Lung microvascular endothelial cell (primary cell): ENCODE data around the gene CD28. TPM values are rescaled to one million over a fixed set of nuclear protein-coding genes. Genes with fewer than 3 reads are reported as not detected.

Experiments used
- DNase-seq, 2 donors: peaks; one replicate each; pipeline versions ENCODE4 v3.0.0 to v3.0.0-alpha.2; 2010; ENCODE audit warnings: low read depth in 2 of 2
- total RNA-seq: library from RNA; depleted of rRNA; stranded (reverse); fragments of >200 nt; gene quantifications from 2 replicates; pipeline ENCODE4 v1.2.1, GENCODE V29; 2014

Gene CD28
- total RNA-seq, 1 donor from 2014 or later: 0.20 TPM

DNA sequence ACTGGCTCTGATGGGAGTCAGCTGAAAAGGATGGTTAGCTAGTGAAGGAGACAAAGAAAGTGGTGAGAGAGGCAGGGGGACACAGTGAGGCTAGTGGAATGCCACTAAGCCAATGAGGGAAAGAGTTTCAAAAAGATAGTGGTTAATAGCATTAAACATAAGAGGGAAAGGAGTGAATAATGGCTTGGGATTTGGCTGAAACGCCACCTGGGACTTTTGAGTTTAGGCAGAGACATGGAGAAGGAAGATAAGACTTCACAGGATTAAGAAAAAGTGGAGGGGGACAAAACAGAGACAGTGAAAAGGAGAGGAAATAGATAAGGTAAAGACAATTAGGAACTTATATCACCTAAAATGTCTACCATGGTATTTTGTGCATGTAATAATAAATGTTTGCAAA, 6.9 kb downstream of the CD28 start:
- DNase-seq: no peak

DNA sequence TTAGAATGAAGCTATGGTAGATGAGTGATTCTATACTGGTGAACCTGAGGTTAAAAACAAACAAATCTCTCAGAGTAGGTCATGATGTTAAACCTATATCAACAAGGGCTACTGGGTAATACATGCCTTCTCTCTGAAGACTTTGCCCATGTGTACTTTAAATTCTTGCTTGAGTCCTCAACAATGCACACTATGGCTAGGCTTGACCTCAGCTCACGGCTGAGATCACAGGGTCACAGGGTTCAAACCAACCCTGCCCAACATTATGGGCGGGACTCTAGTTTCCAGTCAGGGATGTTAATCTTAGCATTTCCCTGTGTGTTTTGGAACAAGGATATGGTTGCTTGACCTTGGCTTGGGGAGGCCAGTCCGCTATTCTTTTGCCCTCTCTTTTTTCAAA, 7.7 kb downstream of the CD28 start:
- peak; percentile 7 to 9 for DNase-seq

DNA sequence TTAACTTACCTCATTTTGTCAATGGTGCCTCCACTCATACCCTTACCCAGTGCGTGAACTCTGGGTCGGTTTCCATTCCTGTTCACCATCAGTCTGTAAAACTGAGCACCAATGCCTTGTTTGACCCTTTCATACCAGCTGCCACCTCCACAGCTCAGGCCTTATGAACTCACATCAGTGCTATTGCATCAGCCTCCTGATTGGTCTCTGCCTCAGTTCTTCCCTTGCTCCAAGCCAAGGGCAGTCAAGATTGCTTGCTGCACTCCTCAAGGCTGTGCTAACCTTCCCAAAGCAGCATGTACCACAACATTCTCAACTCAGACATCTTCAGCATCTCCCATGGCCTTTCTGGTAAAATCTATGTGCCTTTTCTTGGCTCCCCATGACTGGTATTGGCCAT, 9.3 kb downstream of the CD28 start:
- no peak for DNase-seq

DNA sequence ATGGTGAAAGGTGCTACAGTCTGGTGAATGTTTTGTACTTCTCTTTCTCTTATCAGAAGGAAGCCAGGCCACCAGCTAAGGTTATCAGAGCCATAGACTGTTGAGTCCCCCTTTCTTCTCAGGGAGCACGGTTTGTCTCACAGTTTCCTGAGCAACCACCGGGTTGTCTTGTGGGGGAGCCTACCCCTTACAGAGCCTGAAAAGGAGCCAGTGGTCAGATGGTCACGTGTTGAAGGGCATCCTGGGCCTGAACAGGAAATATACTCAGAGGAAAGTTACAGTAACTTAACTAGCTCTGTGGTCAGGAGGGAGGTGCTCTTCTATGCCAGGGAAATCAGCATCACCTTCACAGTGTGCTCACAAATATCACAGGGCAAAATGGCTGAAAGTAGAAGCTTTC, 11.6 kb downstream of the CD28 start:
- DNase-seq: peak; percentile 38 to 63

DNA sequence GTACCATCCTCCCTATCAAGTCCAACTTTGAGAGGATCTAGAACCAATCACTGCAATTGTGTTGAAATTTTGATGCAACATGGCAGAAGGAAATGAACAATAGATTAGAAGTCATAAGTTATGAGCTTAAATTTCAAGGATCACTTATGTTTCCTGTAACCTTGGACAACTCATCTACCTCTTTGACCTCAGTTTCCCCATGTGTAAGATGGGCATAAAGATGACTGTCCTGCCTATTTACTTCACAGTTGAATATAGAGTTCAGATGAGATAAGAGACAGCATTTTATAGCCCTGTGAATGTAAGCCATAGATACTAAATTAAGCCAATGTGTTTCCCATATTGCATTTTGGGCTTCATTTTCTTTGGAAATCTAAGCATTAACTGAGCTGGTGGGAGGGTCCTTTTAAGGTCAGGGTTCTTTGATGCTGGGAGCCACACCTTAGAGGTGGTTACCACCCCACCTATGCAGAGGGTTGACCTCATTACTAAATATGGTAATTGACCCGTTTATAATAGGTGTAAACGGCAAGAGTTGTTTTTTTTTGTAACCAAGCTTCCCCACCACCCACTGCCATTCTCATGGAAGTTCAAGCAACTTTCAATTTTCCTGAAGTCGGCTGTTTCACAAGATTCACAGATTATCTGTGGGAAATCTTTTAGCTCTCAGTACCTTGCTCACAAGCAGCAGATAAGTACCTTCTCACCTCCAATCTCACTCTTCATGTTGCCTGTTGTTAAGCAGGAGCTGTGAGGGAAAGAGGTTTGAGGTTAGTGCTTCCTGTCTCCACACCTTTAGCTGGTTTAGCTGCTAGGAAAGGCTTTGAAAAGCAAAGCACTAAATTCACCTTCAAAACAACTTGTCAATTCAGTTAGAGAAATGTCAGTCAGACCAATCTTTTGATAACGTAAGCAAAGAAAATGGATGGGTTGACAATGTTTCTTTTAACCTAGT, 13.3 kb downstream of the CD28 start:
- no peak for DNase-seq

DNA sequence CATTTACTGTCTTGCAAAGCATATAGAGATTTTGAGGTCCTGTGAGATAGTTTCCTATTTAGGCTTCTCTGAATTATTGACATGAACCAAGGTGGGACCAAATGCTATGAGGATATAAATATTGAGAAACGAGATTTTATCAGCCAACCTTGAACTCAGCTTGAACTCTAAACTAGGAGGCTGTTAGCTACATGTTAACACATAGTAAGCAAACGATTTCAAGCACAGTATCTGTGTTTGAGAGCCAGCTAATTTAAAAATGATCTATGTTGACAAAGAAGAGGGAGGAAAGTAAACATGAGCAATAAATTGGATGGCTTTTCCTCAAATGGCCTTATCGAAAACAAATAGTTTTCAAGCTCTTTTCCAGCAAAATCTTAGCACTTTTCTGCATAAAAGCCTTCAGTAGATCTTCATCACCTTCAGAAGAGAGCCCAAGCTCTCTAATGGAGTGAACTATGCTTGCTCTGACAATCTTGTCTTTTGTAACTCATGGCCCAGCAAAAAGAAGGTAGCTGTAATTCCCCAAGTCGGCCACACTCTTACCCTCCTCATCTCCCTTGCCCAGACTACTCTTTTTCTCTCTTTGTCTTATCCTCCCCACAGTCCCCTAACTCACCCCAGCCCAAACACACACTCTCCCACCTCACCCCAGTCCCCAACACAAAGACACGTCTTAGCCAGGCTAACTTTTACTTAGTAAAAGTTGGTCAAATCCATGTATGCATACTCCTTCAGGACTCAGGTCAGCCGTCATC, 14.7 kb downstream of the CD28 start:
- no peak for DNase-seq

DNA sequence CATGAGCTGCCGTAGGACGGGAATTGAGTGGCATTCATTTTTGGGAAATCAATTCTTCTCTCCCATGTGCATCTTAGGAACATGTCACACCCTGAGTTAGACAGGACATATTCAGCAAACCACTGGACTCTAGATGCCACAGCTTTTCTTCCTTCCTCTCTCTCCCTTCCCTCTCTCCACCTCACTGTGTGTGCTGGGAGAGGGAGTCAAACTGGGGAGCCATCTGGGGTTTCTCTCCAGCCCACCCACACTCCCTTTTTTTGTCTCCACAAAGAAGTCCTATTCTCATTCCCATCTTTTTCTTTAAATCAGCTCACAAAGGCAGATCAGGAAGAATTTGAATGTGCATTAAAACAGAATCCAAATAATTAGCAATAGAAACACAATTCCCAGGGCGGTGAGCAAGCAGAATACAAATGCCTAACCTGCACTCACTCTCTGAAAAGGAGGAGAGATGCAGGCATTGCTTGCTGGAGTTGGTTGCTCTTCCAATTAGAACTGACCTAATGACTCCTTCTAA, 15.4 kb downstream of the CD28 start:
- no peak for DNase-seq

DNA sequence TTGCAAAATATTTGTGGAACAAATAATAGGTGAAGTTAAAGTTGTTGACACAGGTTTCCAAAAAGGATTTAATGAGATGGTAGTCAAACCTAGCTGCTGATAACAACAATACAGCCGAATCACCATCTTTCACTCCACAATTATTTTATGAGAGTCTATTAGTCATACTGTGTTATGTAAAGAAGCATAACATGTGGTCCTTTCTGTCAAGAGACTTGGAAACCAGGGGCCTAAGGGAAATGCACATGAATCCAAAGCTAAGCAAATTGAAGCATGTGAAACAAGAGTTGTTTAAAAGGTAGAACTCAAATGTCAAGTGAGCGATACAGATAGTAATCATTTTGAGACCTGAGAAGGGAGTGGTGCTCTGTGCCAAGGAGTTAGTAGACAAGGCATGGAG, 16.0 kb downstream of the CD28 start:
- no peak for DNase-seq

DNA sequence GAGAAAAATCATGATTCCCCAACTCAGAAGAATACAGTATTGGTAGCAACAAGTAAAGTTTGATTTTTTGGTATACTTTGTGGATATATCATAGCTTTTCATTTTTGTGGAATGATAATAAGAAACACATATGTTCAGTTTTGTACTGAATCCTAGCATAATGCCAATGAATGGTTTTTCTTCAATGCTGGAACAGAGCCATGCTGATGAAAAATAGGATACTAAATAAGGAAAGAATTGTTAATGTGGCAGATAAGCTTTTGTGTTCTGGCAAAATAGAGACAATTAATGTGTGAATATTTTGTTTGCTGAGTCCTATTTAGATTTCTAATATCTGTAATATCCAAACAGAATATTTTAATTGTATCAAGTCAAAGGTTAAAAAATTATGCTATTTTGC, 21.9 kb downstream of the CD28 start:
- DNase-seq: peak in 1 of 2 donors; percentile 63

DNA sequence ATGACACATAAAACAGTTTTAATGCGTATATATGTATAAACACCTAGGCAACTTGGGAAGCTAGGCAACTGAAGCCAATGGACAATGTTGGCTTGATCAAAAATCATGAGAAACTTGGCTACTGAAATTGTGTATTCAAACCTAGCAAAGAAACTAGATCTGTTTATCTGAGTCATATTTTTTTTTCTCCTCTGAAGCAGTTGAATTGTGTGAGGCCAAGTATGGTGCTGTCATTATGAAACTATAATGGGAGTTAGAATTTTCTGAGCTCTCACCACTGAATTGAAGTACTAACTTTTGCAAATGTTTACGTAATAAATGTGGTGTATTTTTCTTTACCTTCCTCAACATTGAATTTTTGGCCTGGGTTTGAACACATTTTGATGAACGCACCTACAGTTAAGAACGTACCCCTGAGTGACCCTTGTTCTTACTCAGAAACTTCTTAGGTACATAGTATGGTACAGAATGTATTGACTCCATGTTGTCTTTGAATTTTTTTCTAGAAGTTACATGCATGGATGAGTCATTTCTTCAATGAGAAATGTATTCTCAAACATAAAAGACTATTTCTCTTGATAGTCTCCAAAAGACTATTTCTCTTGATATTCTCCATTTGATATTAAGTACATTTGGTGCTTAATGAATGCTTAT, 23.8 kb downstream of the CD28 start:
- DNase-seq: no peak

DNA sequence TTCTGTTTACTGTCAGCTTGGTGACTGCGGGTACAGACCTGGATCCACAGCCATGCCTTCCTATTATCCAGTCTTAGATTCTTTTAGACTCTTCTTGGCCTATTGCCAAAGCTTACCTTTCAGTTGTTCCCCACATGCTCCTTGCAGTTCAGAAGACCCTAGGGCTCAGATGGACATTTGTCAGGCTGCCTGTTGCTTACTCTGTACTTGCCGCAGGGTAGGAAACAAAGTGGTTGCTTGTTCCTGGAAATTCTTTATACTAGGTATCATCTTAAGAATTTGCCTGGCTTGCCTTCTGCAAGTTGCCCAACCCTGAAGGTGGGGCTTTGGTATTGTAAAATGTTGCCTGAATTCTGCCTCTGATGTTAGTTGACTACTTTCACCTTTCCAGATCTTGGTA, 24.4 kb downstream of the CD28 start:
- no peak for DNase-seq

DNA sequence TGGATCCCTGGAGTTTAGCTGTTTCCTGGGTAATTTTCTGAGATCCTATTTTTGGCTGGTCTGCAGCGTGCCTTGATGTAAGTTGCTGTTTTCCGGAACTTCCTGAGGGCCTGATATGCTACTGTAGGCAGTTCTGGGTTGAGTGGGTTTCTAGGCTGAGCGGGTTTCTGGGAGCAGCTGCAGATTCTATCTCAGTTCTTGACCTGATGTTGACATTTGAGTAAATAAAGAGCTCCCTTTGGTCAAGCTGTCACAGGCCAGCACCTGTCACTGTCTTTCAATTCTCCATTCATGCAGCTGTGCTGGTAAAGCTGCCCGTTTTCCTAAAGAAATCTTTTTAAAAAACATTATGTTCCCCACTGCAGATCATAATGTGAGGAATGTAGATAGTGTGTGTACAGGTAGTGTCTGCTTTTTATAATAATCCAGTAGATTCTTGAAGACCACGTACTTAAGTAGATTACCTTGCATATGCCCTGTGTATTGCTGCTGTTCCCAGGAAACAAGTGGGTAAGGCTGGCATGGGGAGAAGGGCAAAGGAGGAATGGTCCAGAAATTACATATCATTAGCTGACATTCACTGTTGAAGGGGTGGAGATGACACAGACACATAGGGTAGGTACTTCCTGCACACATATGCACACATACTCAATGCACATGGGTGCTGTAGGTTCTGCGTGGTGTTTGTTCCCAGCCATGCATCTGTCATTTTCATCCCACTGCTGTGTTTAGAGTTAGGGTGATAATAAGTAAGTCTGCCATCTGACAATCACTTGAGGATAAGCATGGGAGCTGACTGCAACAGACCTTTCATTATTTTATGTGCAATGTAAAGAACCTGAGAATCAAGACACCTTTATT, 25.9 kb downstream of the CD28 start:
- no peak for DNase-seq

DNA sequence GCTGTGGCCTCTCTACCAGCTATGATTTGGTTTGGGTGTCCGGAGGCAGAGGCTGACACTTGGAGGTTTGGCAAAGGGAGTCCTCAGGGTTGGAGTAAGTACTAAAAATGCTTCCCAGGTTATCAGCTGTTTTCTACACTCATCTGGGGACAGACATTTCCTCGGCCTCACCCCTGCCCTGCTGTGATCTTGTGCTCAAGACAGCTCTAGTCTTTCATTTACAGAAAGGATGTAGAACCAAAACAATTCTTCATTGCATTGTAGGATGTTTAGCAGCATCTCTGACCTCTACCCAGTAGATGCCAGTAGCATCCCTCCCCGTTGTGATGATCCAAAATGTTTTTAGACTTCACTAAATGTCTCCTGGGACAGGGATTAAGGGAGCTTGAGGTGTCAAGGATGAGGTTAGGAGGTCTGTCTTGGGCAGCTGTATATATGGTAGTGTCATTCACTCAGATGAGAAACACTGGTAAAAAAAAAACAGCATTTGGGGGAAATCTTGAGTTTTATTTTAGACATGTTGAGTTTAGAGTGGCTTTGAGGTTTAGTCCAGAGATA, 26.6 kb downstream of the CD28 start:
- no peak for DNase-seq

DNA sequence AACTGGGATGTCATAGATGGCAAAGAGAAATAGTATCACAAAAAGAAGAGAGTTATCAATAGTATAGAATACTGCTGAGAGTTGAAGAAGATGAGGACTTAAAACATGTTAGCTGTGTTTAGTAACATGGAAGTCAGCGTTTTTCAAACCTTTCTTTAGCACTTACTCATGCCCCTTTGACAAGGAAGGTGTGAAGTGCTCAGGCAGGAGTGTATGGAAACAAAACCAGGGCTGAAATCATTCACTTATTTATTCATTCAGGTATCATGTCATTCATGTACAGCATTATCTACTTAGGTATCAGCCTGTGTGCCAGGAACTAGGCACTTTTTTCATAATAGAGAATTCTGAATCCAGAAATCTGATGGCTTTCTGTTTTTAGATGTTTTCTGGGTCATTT, 27.2 kb downstream of the CD28 start:
- DNase-seq: no peak

DNA sequence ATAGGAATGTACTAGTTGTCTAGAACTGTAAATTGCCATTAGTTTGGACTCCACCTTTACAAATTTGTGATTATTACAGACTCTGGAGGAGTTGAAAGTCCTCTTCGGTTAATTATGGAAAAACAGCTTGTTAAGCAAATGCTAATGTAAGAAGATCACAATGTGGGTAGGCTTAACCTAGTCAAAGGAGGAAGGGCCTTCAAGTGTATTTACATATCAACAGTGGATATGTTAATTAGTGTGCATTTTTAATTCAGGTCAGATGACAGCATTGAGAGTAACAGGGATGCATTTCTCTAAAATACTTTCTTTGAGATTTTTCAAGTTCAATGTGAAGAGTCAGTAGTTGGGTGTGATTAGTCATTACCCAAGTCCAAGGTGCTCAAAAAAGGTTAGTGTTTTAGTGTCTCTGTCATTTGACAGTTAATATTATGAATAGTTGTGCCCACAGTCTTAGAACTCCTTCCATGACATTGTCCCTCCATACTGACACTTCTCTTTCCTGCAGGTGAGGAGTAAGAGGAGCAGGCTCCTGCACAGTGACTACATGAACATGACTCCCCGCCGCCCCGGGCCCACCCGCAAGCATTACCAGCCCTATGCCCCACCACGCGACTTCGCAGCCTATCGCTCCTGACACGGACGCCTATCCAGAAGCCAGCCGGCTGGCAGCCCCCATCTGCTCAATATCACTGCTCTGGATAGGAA, 28.0 kb downstream of the CD28 start:
- DNase-seq: no peak

DNA sequence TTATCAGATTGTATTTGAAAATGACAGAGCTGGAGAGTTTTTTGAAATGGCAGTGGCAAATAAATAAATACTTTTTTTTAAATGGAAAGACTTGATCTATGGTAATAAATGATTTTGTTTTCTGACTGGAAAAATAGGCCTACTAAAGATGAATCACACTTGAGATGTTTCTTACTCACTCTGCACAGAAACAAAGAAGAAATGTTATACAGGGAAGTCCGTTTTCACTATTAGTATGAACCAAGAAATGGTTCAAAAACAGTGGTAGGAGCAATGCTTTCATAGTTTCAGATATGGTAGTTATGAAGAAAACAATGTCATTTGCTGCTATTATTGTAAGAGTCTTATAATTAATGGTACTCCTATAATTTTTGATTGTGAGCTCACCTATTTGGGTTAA, 30.9 kb downstream of the CD28 start:
- no peak for DNase-seq

DNA sequence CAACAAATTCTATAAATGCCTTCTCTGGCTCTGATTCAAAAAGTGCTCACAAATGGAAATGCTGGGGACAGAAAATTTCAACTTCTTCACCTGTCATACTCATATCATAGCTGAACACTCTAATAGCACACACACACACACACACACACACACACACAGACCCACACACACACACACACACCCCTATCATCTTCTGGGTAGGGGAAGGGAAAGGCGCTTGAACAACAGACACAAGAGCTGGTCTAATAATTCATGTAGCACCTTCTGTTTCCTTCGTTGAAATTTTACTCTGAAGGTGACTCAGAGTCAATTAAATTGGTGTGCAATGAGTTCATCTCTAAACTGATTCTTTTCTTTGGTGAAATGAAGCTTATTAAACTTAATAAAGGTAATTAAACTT, 32.9 kb downstream of the CD28 start:
- no peak for DNase-seq

DNA sequence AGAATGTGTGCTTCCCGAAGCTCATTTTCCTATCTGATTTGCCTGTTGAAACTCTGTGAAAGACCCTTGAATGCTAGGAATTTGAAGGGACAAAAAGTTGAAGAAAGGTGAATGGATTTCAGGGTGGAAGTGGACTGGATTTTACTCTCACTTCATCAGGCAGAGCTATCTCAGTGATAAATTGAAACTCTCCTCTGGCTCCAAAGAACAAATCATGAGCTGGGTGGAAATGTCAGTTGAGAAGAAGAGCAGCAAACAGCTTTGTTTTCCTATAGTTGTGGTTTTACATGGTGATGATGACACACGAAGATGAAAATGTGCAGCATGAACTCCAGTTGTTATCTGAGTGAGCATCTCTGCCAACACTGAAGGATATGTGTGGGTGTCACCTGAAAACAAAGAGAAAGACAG, 34.4 kb downstream of the CD28 start:
- peak in 1 of 2 donors; percentile 8 for DNase-seq

DNA sequence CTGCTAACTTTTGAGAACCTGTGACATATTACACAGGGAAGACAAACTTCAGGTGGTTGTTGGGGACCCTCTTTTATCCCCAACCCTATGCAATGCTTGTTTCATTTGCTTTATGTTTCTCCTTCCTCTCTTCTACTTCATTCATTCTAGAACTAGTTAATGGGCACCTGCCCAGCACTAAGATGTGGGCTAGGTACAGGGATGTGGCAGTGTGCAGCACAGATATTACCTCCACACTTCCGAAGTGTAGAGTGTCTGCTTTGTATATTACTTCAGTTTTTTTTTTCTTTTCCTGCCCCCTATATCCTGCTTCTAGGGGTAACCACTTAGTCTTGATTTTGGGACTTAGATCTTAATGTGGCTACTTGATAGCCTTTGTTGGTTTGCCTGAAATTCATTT, 35.1 kb downstream of the CD28 start:
- DNase-seq: no peak

DNA sequence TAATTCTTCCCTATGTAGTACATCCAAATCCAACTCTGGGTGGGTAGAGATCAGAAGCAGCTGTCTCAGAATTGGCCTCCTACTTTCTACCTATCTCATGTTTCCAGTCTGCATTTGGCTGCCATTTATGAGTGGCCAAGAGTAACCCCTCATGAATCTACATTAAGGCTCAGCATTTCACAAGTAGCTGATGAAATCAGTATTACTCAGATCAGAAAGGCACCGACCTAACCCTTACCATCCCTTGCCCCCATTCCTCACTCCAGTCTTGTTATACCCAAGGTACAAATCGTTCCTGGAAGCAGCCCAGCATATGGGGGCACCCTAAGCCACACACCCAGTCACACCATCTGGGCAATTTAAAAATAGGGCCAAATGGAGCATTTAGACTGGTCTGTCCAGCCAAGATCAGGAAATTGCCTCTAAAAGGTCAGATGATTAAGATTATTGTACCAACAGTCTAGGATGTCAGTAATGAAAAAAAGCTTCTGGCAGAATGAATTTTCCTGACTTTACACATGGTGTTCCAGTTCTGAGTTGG, 37.1 kb downstream of the CD28 start:
- DNase-seq: peak in 1 of 2 donors; percentile 14
